Caco-2 (cell line): ENCODE measurements around the gene SLC30A3. TPM values are rescaled to one million over a fixed set of nuclear protein-coding genes. Genes with fewer than 3 reads are reported as not detected.

ENCODE experiments used
- BruUV-seq: library from RNA; stranded (reverse); fragments of 400-500 nt; replicated peaks from 2 replicates; lab custom pipeline; 2021; lab: Mats Ljungman, UMichigan
- CTCF ChIA-PET: fragments of 300-600 bp; sonication (Branson Sonifier 250); formaldehyde crosslinking; loops from one replicate; lab custom pipeline; 2022; ENCODE audit warnings: antibody characterized with exemption; lab: Charles Lee
- POLR2A ChIA-PET: fragments of 300-600 bp; sonication (Branson Sonifier 250); formaldehyde crosslinking; loops from one replicate; lab custom pipeline; 2022; ENCODE audit warnings: antibody characterized with exemption; lab: Charles Lee
- DNase-seq, 2 experiments: peaks; one replicate each; pipeline versions ENCODE4 v3.0.0 to v3.0.0-alpha.2; 2020 to 2022
- H3K27me3 ChIP-seq: replicated peaks from 2 replicates; pipeline ENCODE4 v1.6.0; 2011; ENCODE audit warnings: low read length; ENCODE audit not compliant: control insufficient read depth, insufficient read depth
- H3K36me3 ChIP-seq: 2 replicates; pipeline ENCODE4 v1.5.1; 2011; ENCODE audit warnings: low read length; ENCODE audit not compliant: control insufficient read depth, insufficient read depth
- H3K4me1 ChIP-seq: fragments of 250-450 bp; sonication (Bioruptor Pico); 2 replicates; pipeline ENCODE4 v1.5.1; 2020; ENCODE audit warnings: mild to moderate bottlenecking
- H3K4me3 ChIP-seq: 2 replicates; pipeline ENCODE4 v1.5.1; 2011; ENCODE audit warnings: low read depth, mild to moderate bottlenecking, control low read depth, low read length
- H3K9me3 ChIP-seq: fragments of 250-450 bp; sonication (Bioruptor Pico); 2 replicates; pipeline ENCODE4 v1.5.1; 2020; ENCODE audit warnings: mild to moderate bottlenecking, moderate library complexity
- H3K27ac Mint-ChIP-seq: one replicate; pipeline ENCODE4 v1.8.0; 2022; ENCODE audit warnings: mixed read lengths; ENCODE audit not compliant: unreplicated experiment
- H3K27me3 Mint-ChIP-seq: one replicate; pipeline ENCODE4 v1.8.0; 2022; ENCODE audit warnings: mixed read lengths; ENCODE audit not compliant: insufficient read depth, unreplicated experiment
- H3K36me3 Mint-ChIP-seq: one replicate; pipeline ENCODE4 v1.8.0; 2022; ENCODE audit warnings: mild to moderate bottlenecking, mixed read lengths; ENCODE audit not compliant: insufficient read depth, unreplicated experiment
- H3K4me1 Mint-ChIP-seq: one replicate; pipeline ENCODE4 v1.8.0; 2022; ENCODE audit warnings: low read depth, mixed read lengths; ENCODE audit not compliant: unreplicated experiment
- H3K4me3 Mint-ChIP-seq: one replicate; pipeline ENCODE4 v1.8.0; 2022; ENCODE audit warnings: mild to moderate bottlenecking, moderate library complexity, mixed read lengths; ENCODE audit not compliant: unreplicated experiment
- H3K9me3 Mint-ChIP-seq: one replicate; pipeline ENCODE4 v1.8.0; 2022; ENCODE audit warnings: mixed read lengths; ENCODE audit not compliant: unreplicated experiment
- intact Hi-C: fragments of 100-400 bp; cut with micrococcal nuclease; formaldehyde crosslinking; loops from one replicate; pipeline ENCODE4 v1.10.0; 2022; ENCODE audit not compliant: unreplicated experiment
- total RNA-seq: library from RNA; stranded (reverse); gene quantifications from 2 replicates; pipeline ENCODE4 v1.2.3, GENCODE V29; 2022
- TF ChIP-seq, protein P1 (sequence below), 2 experiments: fragments of 200-600 bp in 1 of 2; IDR thresholded peaks; 1 replicate in 1 of 2; 2 replicates in 1 of 2; pipeline versions ENCODE4 v1.5.1 to v1.8.0; 2011 to 2022; ENCODE audit warnings: antibody characterized with exemption in 1 of 2, control low read depth in 1 of 2, inconsistent platforms in 1 of 2, low read depth in 1 of 2, low read length in 1 of 2, mild to moderate bottlenecking in 1 of 2, moderate library complexity in 1 of 2; ENCODE audit not compliant: insufficient read depth in 1 of 2, severe bottlenecking in 1 of 2, unreplicated experiment in 1 of 2

Gene SLC30A3
- total RNA-seq, 1 experiment from 2014 or later, result 4.3 TPM

DNA sequence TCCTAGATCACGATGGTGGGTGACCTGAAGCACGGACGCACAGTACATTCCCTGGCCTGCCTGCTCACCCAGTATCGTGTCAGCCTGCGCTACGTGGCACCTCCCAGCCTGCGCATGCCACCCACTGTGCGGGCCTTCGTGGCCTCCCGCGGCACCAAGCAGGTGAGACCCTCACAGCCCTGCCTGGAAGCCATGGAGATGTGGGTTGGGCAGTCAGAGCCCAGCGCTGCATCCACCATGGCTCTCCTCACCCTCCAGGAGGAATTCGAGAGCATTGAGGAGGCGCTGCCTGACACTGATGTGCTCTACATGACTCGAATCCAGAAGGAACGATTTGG lies 20.3 kb downstream of the SLC30A3 start:
- no peak for DNase-seq
- Histone ChIP-seq H3K4me1 (no peaks in the 10 kb centered on the region), H3K4me3 (no peak overlapping the region), H3K27me3 (no peaks in the 10 kb centered on the region), H3K36me3 (peaks cover 2% of the 10 kb centered on the region; the same call in 1 of the 2 replicates), H3K9me3 (no peaks in the 10 kb centered on the region)
- Mint-ChIP-seq H3K27me3 (no peaks in the 10 kb centered on the region), H3K4me1 (no peaks in the 10 kb centered on the region), H3K9me3 (no peaks in the 10 kb centered on the region), H3K4me3 (no peak overlapping the region), H3K27ac (no peak overlapping the region), H3K36me3 (peaks cover 57% of the 10 kb centered on the region)
- POLR2A ChIA-PET, result no interaction called here
- TF ChIP-seq, protein P1, sequence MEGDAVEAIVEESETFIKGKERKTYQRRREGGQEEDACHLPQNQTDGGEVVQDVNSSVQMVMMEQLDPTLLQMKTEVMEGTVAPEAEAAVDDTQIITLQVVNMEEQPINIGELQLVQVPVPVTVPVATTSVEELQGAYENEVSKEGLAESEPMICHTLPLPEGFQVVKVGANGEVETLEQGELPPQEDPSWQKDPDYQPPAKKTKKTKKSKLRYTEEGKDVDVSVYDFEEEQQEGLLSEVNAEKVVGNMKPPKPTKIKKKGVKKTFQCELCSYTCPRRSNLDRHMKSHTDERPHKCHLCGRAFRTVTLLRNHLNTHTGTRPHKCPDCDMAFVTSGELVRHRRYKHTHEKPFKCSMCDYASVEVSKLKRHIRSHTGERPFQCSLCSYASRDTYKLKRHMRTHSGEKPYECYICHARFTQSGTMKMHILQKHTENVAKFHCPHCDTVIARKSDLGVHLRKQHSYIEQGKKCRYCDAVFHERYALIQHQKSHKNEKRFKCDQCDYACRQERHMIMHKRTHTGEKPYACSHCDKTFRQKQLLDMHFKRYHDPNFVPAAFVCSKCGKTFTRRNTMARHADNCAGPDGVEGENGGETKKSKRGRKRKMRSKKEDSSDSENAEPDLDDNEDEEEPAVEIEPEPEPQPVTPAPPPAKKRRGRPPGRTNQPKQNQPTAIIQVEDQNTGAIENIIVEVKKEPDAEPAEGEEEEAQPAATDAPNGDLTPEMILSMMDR (IDR thresholded peaks at IDR 0.05; ENCODE audit: insufficient read depth in 1 of 2, low read depth in 1 of 2, low read length in 1 of 2, severe bottlenecking in 1 of 2, unreplicated experiment in 1 of 2), result no peak
- no TSS peak for BruUV-seq
- intact Hi-C loops, result no loop called here
- CTCF ChIA-PET, result no interaction called here

DNA sequence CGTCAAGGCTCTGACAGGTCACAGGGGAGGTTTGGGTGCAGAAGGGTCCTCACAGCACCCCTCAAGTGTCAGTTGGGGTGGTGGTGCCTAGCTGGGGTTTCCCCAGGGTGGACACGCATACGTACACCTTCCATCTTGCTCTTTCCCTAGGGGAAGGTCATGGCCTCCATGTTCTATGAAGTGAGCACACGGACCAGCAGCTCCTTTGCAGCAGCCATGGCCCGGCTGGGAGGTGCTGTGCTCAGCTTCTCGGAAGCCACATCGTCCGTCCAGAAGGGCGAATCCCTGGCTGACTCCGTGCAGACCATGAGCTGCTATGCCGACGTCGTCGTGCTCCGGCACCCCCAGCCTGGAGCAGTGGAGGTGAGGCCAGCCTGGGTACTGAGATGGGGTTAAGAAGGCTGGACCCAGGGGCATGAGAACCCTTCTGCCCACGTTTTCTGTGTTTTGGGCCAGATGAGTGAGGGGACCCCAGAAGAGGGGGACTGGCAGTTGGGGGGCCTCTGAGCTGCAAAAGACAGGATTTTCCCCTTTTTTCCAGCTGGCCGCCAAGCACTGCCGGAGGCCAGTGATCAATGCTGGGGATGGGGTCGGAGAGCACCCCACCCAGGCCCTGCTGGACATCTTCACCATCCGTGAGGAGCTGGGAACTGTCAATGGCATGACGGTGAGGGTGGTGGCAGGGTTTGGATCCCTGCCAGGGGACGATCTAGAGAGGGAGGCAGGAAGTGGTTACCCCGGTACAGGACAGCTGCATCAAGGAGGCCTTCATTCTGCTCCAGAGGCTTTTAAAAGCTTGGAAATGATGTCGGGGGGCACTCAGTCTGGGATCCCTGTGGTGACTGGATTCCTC lies 20.9 kb downstream of the SLC30A3 start:
- ChIA-PET CTCF (no interaction called here), POLR2A (no interaction called here)
- no peak overlapping the region for H3K4me3 Mint-ChIP-seq

DNA sequence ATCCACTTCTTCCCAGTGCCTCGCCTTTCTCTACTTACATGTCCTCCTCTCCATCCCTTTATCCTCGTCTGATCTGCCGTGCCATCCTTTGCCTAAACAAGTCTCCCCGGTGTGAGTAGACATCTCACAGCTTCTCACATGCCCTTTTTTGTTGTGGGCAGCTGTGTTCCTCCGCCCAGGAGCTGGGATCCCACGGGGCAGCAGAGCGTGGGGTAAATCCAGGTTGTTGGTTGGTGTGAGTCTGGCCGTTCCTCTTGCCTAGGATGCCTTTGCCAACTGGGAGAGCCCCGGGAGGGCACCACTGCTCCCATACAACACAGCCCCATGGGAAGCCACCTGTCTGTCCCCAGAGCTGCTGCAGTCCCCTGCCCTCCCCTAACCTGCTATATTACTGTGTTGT lies 22.4 kb downstream of the SLC30A3 start:
- H3K27me3 ChIP-seq, result no peaks in the 10 kb centered on the region
- intact Hi-C loops, result no loop called here
- no peaks in the 10 kb centered on the region for H3K27me3 Mint-ChIP-seq
- no TSS peak for BruUV-seq
- no peak overlapping the region for H3K4me3 Mint-ChIP-seq
- TF ChIP-seq, protein P1 (IDR thresholded peaks at IDR 0.05; ENCODE audit: insufficient read depth in 1 of 2, low read depth in 1 of 2, low read length in 1 of 2, severe bottlenecking in 1 of 2, unreplicated experiment in 1 of 2), result no peak
- peaks cover 73% of the 10 kb centered on the region for H3K36me3 Mint-ChIP-seq
- peaks cover 5% of the 10 kb centered on the region; the same call in 1 of the 2 replicates for H3K36me3 ChIP-seq
- no peaks in the 10 kb centered on the region for H3K9me3 Mint-ChIP-seq
- POLR2A ChIA-PET, result no interaction called here
- H3K4me1 Mint-ChIP-seq, result no peaks in the 10 kb centered on the region
- DNase-seq, result no peak
- no peaks in the 10 kb centered on the region for H3K9me3 ChIP-seq
- no peaks in the 10 kb centered on the region for H3K4me1 ChIP-seq
- no peak overlapping the region for H3K4me3 ChIP-seq
- CTCF ChIA-PET, result no interaction called here
- H3K27ac Mint-ChIP-seq, result no peak overlapping the region

More for the DNA sequence above, 20.9 kb downstream of the SLC30A3 start:
- no peaks in the 10 kb centered on the region for H3K9me3 Mint-ChIP-seq
- no peaks in the 10 kb centered on the region for H3K4me1 Mint-ChIP-seq
- TF ChIP-seq, protein P1 (IDR thresholded peaks at IDR 0.05; ENCODE audit: insufficient read depth in 1 of 2, low read depth in 1 of 2, low read length in 1 of 2, severe bottlenecking in 1 of 2, unreplicated experiment in 1 of 2), result no peak
- no TSS peak for BruUV-seq
- Histone ChIP-seq H3K9me3 (no peaks in the 10 kb centered on the region), H3K4me1 (no peaks in the 10 kb centered on the region), H3K27me3 (no peaks in the 10 kb centered on the region), H3K4me3 (no peak overlapping the region), H3K36me3 (peaks cover 2% of the 10 kb centered on the region; the same call in 1 of the 2 replicates)
- H3K27me3 Mint-ChIP-seq, result no peaks in the 10 kb centered on the region
- DNase-seq, result no peak
- H3K36me3 Mint-ChIP-seq, result peaks cover 60% of the 10 kb centered on the region
- intact Hi-C loops, result no loop called here
- no peak overlapping the region for H3K27ac Mint-ChIP-seq
